Hematopoietic multipotent progenitor cell treated with erythropoietin and hydrocortisone succinate and interleukin-3 and kit ligand, for 4 days (in vitro differentiated cells): ENCODE results near the gene AFF3.

ENCODE experiments used
- DNase-seq: peaks from one replicate; pipeline ENCODE4 v3.0.0-alpha.2; 2015

Gene AFF3

GRCh38 chr2:99618579-99619097 lies 523.8 kb downstream of the AFF3 start:
- DNase-seq: peak; percentile 7

GRCh38 chr2:99617811-99618210 lies 524.6 kb downstream of the AFF3 start:
- peak; percentile 7 for DNase-seq

DNA sequence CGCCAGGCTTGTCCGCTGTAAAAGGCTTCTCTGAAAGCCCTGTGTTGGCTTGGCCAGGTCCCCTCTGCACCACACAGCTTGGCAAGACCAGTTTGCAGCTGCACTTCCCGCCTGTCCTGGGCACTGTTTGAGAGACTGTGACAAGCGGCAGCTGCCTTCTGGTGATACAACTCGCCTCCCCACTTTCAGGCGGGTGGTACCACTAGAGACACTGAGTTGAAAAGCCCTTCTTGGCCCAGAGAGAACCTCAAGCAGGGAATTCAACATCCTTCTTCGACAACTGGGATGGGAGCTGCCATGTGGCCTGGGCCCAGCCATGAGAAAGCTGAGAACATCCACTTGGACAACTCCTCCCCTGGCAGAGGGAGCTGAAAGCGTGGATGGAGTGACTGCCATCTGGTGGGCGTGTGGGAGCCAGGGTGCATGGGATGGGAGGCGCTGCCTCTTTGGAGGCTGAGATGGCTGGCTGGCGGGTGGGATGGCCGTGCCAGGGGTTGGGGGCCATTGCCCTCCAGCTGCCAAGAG lies 527.1 kb downstream of the AFF3 start:
- DNase-seq: peak; percentile 25

- DNase-seq: no peak
Observed at GRCh38 chr2:99613980-99614379, 528.4 kb downstream of the AFF3 start.

- DNase-seq: no peak
Observed at GRCh38 chr2:99611786-99612185, 530.6 kb downstream of the AFF3 start.

DNA sequence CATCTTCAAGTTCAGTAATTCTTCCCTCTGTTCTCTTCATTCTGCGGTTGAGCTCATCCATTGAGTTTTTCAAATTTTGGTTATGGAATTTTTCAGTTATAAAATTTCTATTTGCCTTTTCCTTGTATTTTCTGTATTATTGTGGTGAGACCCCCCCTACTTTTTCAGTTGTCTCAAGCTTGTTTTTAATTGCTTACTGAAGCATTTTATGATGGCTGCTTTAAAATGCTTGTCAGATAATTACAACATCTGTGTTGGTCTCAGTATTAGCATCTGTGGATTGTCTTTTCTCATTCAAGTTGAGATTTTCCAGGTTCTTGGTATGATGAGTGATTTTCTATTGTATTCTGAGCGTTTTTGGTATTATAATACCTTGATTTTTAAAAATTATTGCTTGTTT lies 531.4 kb downstream of the AFF3 start:
- no peak for DNase-seq

- DNase-seq: no peak
Observed at GRCh38 chr2:99609851-99610381, 532.5 kb downstream of the AFF3 start.

DNA sequence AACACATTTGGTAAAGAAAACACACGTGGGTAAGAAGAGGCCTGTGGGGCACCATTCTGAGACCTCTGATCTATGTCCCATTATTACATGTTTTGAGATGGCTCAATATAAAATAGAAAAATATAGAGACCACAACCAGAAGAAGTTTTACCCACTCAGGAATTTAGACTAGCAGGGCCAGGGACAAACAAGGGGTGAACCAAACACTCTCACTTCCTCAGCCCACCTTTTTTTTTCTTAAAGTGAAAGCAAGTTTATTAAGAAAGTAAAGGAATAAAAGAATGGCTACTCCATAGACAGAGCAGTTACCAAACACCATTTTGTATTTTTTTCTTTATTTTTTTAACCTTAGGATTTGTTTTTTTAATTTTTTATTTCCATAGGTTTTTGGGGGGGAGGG lies 533.5 kb downstream of the AFF3 start:
- DNase-seq: no peak

GRCh38 chr2:99607861-99608491 lies 534.4 kb downstream of the AFF3 start:
- DNase-seq: no peak

DNA sequence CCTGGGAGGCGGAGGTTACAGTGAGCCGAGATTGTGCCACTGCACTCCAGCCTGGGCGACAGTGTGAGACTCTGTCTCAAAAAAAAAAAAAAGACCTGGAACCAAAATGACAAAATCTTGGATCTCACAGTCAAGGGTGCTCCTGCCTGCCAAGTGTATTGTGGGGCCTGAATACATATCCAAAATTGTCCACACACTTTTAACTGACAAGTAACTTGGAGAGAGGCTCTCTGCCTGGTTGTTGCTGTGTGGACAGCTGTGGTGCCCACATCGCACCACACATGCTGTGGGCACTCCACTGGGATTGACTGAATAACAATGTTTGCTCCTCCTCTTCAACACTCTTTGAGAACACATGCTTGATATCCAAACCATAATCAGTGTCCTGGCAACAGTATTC lies 534.9 kb downstream of the AFF3 start:
- DNase-seq: no peak

- no peak for DNase-seq
Observed at GRCh38 chr2:99605036-99605435, 537.4 kb downstream of the AFF3 start.

- no peak for DNase-seq
Observed at GRCh38 chr2:99602476-99602875, 539.9 kb downstream of the AFF3 start.

DNA sequence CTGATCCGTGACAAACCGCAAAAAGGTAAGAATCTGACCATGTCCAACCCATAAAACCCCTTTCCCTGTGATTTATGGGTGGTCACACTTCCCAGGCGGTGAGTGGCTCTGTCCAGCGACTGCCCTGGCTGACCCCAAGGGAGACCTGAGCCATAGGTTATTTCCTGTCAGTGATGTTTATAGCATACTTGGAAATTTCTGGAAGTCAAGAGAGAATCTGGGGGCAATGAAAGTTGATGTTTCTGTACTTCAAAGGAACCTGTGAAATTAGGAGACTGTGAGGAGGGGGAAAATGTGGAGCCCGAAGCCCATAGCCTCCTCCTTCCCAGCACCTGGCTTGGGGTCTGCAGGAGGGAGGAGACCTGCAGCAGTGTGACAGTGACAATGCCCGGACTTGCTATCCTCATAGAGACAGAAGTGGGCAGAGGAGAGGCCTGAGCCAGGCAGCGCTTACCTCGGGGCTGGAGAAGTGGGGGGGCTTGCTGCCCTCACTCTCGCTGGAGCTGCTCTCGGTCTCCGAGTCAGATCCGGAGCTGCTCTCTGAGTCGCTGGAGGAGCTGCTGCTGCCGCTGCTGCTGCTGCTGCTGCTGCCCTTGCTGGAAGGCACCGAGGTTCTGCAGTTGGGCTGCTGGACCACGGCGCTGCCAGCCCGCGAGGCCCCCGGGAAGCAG lies 541.3 kb downstream of the AFF3 start:
- no peak for DNase-seq

DNA sequence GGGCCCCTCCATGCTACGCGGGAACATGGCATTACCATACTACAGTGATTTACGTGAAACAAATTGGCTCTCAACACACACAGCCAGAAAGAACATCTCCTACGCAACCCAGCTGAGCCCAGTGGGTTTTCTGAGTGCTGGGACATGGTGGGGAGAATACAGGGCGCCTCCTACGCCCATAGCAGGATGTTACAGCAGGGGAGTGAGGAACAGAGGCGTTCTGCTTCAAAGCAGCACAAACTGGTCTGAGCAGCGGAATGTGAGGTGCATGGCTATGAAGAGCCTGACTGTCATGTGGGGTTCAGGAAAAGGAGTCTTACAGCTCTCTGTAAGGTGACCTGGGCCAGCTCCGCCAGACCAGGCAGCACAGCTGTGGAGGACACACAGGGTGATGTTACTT lies 543.9 kb downstream of the AFF3 start:
- DNase-seq: no peak

GRCh38 chr2:99597616-99598015 lies 544.8 kb downstream of the AFF3 start:
- DNase-seq: no peak

DNA sequence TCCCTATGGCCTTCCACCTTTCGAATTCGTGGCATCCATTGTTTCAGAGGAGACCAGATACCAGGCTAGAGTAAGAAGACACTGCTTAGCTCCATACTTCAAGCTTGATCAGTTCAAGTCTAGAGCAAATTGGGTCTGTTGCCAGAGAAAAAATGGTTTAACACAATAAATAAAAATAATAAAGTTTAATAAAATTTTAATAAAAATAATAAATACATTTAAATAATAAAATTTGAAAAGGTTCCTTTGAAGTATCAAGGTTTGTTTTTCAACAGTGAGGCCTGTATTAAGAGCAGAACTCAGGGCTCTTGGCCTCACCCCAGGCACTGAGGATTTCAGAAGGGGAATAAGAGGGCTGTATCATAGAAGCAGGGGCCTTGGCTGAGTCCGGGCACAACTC lies 547.0 kb downstream of the AFF3 start:
- no peak for DNase-seq

GRCh38 chr2:99593692-99594427 lies 548.5 kb downstream of the AFF3 start:
- no peak for DNase-seq

DNA sequence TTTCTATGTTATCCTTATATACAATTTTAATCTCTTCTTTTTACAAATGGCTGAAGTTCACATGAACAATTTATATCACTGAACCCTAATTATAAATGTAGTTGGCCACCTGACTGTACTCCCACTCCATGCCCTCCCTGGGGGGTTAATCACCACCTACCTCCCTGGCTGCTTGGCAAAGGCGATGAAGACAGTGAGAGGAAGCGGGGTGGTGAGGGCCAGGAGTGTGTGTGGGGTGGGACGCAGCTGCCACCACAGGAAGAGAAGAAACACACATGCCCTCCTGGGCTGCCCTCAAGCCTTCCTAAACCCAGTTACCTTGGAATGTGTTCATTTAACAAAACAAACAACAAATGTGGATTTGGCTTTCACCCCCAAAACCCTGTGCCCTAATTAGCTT lies 565.6 kb downstream of the AFF3 start:
- DNase-seq: peak; percentile 4

GRCh38 chr2:99573634-99574251 lies 568.6 kb downstream of the AFF3 start:
- no peak for DNase-seq

GRCh38 chr2:99572373-99573164 lies 569.8 kb downstream of the AFF3 start:
- no peak for DNase-seq

GRCh38 chr2:99571954-99572353 lies 570.4 kb downstream of the AFF3 start:
- no peak for DNase-seq

GRCh38 chr2:99571533-99571932 lies 570.9 kb downstream of the AFF3 start:
- no peak for DNase-seq
